ENCODE results near the gene FLNC. TPM values are rescaled to one million over a fixed set of nuclear protein-coding genes. Genes with fewer than 3 reads are reported as not detected.

FLNC gene
- total and polyA plus RNA-seq, 2 of the 13 experiments (the other 11 are each of a cell fraction or from before 2014, with no cell fraction given): 0.02 TPM; not detected in 1

DNA sequence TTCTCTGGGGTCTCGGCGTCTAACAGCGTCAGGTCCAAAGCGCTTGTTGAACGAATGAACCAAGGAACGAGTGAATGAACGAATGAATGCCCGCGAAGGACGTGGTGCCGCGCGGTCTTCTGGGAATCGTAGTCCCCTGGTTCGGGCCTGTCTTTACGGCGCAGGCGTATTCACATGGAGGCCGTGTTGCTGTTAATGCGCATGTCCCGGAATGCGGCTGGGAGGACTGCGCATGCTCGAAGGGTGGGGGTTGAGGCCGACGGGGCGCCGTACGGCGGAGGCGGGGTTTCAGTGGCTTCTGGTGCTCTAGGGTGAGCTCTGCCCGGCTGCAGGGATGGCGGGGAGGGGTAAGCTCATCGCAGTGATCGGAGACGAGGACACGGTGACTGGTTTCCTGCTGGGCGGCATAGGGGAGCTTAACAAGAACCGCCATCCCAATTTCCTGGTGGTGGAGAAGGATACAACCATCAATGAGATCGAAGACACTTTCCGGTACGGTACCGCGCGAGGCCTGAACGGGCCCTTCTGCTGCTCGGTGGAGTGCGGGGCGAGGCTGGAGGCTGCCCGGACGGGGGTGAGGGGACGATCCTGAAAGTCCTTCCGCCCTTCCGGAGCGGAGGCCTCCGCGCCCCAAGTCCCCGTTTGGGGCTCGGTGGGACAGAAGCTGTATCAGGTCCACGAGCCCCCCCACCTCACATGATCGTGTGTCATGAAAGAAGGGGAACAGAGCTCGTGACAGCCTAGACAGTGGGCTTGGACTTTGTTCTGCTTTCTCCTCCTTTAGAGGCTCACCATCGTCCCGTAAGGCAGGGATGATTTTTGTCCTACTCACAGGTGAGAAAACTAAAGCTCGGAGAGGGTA, 32.6 kb downstream of the FLNC start, which contains the start of gene ATP6V1F (continued):
- TF ChIP-seq, protein P1, sequence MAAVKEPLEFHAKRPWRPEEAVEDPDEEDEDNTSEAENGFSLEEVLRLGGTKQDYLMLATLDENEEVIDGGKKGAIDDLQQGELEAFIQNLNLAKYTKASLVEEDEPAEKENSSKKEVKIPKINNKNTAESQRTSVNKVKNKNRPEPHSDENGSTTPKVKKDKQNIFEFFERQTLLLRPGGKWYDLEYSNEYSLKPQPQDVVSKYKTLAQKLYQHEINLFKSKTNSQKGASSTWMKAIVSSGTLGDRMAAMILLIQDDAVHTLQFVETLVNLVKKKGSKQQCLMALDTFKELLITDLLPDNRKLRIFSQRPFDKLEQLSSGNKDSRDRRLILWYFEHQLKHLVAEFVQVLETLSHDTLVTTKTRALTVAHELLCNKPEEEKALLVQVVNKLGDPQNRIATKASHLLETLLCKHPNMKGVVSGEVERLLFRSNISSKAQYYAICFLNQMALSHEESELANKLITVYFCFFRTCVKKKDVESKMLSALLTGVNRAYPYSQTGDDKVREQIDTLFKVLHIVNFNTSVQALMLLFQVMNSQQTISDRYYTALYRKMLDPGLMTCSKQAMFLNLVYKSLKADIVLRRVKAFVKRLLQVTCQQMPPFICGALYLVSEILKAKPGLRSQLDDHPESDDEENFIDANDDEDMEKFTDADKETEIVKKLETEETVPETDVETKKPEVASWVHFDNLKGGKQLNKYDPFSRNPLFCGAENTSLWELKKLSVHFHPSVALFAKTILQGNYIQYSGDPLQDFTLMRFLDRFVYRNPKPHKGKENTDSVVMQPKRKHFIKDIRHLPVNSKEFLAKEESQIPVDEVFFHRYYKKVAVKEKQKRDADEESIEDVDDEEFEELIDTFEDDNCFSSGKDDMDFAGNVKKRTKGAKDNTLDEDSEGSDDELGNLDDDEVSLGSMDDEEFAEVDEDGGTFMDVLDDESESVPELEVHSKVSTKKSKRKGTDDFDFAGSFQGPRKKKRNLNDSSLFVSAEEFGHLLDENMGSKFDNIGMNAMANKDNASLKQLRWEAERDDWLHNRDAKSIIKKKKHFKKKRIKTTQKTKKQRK (IDR thresholded peaks at IDR 0.05; ENCODE audit: low read length): no peak
- TF ChIP-seq KDM2A (CRISPR knock-in tag; IDR thresholded peaks at IDR 0.05; ENCODE audit: borderline replicate concordance, low read depth) (no peak; the same call in 1 of the 2 replicates), FOSL2 (CRISPR knock-in tag; IDR thresholded peaks at IDR 0.05) (no peak; the same call in 1 of the 2 replicates), MTF1 (CRISPR knock-in tag; IDR thresholded peaks at IDR 0.05) (no peak), ZNF367 (CRISPR knock-in tag; IDR thresholded peaks at IDR 0.05; ENCODE audit: borderline replicate concordance) (no peak), HMGXB3 (CRISPR knock-in tag; IDR thresholded peaks at IDR 0.05; ENCODE audit: borderline replicate concordance) (no peak), ZNF136 (CRISPR knock-in tag; IDR thresholded peaks at IDR 0.05; ENCODE audit: low read depth) (no peak), MAFF (IDR thresholded peaks at IDR 0.05; ENCODE audit: low read depth, low read length) (no peak), MBD4 (IDR thresholded peaks at IDR 0.05; ENCODE audit: borderline replicate concordance, low read length) (no peak), JUND (CRISPR knock-in tag; IDR thresholded peaks at IDR 0.05) (no peak), ZNF382 (CRISPR knock-in tag; IDR thresholded peaks at IDR 0.05; ENCODE audit: borderline replicate concordance) (no peak), SIN3B (IDR thresholded peaks at IDR 0.05; ENCODE audit: low read length) (no peak), GABPA (IDR thresholded peaks at IDR 0.05; ENCODE audit: low read depth, low read length) (no peak), GABPA (CRISPR knock-in tag; IDR thresholded peaks at IDR 0.05; ENCODE audit: low read depth) (peak; percentile 67), CENPT (CRISPR knock-in tag; IDR thresholded peaks at IDR 0.05; ENCODE audit: low read depth) (no peak)
- TF ChIP-seq, protein P2, sequence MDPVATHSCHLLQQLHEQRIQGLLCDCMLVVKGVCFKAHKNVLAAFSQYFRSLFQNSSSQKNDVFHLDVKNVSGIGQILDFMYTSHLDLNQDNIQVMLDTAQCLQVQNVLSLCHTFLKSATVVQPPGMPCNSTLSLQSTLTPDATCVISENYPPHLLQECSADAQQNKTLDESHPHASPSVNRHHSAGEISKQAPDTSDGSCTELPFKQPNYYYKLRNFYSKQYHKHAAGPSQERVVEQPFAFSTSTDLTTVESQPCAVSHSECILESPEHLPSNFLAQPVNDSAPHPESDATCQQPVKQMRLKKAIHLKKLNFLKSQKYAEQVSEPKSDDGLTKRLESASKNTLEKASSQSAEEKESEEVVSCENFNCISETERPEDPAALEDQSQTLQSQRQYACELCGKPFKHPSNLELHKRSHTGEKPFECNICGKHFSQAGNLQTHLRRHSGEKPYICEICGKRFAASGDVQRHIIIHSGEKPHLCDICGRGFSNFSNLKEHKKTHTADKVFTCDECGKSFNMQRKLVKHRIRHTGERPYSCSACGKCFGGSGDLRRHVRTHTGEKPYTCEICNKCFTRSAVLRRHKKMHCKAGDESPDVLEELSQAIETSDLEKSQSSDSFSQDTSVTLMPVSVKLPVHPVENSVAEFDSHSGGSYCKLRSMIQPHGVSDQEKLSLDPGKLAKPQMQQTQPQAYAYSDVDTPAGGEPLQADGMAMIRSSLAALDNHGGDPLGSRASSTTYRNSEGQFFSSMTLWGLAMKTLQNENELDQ (CRISPR knock-in tag; IDR thresholded peaks at IDR 0.05; ENCODE audit: borderline replicate concordance): no peak; the same call in 1 of the 2 replicates
- TF ChIP-seq, protein P3, sequence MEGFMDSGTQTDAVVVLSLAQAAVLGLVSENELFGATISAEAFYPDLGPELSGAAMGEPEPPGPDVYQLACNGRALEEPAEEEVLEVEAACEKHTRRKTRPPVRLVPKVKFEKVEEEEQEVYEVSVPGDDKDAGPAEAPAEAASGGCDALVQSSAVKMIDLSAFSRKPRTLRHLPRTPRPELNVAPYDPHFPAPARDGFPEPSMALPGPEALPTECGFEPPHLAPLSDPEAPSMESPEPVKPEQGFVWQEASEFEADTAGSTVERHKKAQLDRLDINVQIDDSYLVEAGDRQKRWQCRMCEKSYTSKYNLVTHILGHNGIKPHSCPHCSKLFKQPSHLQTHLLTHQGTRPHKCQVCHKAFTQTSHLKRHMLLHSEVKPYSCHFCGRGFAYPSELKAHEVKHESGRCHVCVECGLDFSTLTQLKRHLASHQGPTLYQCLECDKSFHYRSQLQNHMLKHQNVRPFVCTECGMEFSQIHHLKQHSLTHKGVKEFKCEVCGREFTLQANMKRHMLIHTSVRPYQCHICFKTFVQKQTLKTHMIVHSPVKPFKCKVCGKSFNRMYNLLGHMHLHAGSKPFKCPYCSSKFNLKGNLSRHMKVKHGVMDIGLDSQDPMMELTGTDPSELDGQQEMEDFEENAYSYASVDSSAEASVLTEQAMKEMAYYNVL (CRISPR knock-in tag; IDR thresholded peaks at IDR 0.05; ENCODE audit: borderline replicate concordance): no peak
